Left lung (tissue), 14 donors: Measurements from ENCODE around the gene GUCY2F. TPM values are rescaled to one million over a fixed set of nuclear protein-coding genes. Genes with fewer than 3 reads are reported as not detected.

Experiments used
- ATAC-seq: fragments of 200-7000 bp; cut with Tn5 transposase; one replicate; pipeline ENCODE4 v1.9.1; 2020; ENCODE audit warnings: moderate library complexity
- DNase-seq, 4 donors: peaks; one replicate each; pipeline ENCODE4 v3.0.0-alpha.2; 2013 to 2020
- H3K27ac ChIP-seq, 2 donors: fragments of 200-600 bp; sonication (generic) in 1 of 2; one replicate each; pipeline versions ENCODE4 v1.5.0 to v1.8.0; 2020 to 2021
- H3K27me3 ChIP-seq, 2 donors: fragments of 200-600 bp; sonication (generic) in 1 of 2; one replicate each; pipeline versions ENCODE4 v1.5.0 to v1.8.0; 2020 to 2021
- H3K36me3 ChIP-seq, 2 donors: fragments of 200-600 bp; sonication (generic) in 1 of 2; one replicate each; pipeline versions ENCODE4 v1.5.0 to v1.8.0; 2020 to 2021
- H3K4me1 ChIP-seq, 2 donors: fragments of 200-600 bp; one replicate each; pipeline ENCODE4 v1.8.0; 2021
- H3K4me3 ChIP-seq, 2 donors: fragments of 200-600 bp; sonication (generic) in 1 of 2; one replicate each; pipeline versions ENCODE4 v1.5.0 to v1.8.0; 2020 to 2021; ENCODE audit warnings: mild to moderate bottlenecking in 1 of 2
- H3K9me3 ChIP-seq, 2 donors: fragments of 200-600 bp; sonication (generic) in 1 of 2; one replicate each; pipeline versions ENCODE4 v1.5.0 to v1.8.0; 2020 to 2021
- intact Hi-C, 2 donors: fragments of 100-400 bp; cut with DNase I; formaldehyde crosslinking; loops; one replicate each; pipeline versions ENCODE4 v1.11.2 to v1.14.2; 2022
- long read RNA-seq, 12 donors: library from polyadenylated mRNA in 2 of 12; unstranded in 2 of 12; transcript quantifications; one replicate each; pipeline ENCODE4 v2.0.0 and lab custom pipeline, GENCODE V29; 2019 to 2026
- polyA plus RNA-seq, 6 donors: library from polyadenylated mRNA; unstranded; fragments of 120-200 nt; gene quantifications; one replicate each; pipeline ENCODE4 v1.2.1, GENCODE V29; 2013; ENCODE audit not compliant: insufficient read length in 6 of 6
- total RNA-seq, 2 donors: library from RNA; stranded (reverse); fragmentation: NEBNext Ultra II Directional; extraction: Animal tissue kit (Norgen Biotek cat#: 25700); gene quantifications; one replicate each; pipeline ENCODE4 v1.2.1, GENCODE V29; 2021
- TF ChIP-seq, protein P1 (sequence below), 2 donors: fragments of 200-600 bp; sonication (generic) in 1 of 2; IDR thresholded peaks; one replicate each; pipeline versions ENCODE4 v1.5.0 to v1.8.0; 2021; ENCODE audit warnings: antibody characterized with exemption in 2 of 2
- donor health status: DM: no; HTN: yes; CAD: no.
- donor health status: DM: no; HTN: no; CAD: no.

Gene GUCY2F
- under 1 TPM in 1 of 2 donors, not detected in 1; 0.10 TPM for total RNA-seq
- under 1 TPM in 1 of 6 donors, not detected in 5; 0.03 TPM for polyA plus RNA-seq
- long read RNA-seq, donor 1, result 0 reads
- long read RNA-seq, donor 2, result 0 reads
- long read RNA-seq, donor 3, result 0 reads
- long read RNA-seq, donor 4, result 0 reads
- long read RNA-seq, donor 5, result 0 reads
- long read RNA-seq, donor 6, result 0 reads
- long read RNA-seq, donor 7, result 0 reads
- long read RNA-seq, donor 8, result 0 reads
- long read RNA-seq, donor 9, result 0 reads
- long read RNA-seq, donor 10, result 0 reads
- long read RNA-seq, donor 11, result 0 reads
- long read RNA-seq, donor 12, result 0 reads

DNA sequence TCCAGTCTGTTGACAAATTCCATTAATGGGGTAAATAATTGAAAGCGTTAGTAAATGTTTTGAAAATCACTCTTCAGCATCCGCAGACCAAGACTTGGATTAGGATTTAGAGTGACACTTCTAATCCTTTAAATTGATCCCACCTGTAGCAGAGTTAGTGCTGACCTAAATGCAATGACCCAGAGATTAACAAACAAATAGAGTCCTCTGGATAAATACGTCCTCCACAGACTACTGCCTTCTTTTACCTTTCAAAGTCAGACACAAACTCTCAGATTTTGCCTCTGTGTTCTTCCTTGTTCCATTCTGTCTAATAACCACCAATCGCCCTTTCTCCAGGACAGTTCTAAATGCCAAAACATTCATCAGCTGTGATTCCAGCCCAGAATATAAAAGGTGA lies at the start of gene GUCY2F:
Gene GUCY2F, minus strand, starts transcription at position 101 of the 400 bp plus-strand sequence. CDS start 6,150 bp downstream, outside the sequence.
- intact Hi-C loops, result no loop called here
- no peak for ATAC-seq
- DNase-seq, result no peak
- H3K9me3 ChIP-seq, result no peaks in the 10 kb centered on the region
- H3K27ac ChIP-seq, result no peak within 1 kb of the TSS
- H3K4me1 ChIP-seq, result no peaks in the 10 kb centered on the region
- peaks cover 0 to 11% of the 10 kb centered on the region in 2 donors for H3K27me3 ChIP-seq
- no peak within 1 kb of the TSS for H3K4me3 ChIP-seq
- TF ChIP-seq, protein P1, sequence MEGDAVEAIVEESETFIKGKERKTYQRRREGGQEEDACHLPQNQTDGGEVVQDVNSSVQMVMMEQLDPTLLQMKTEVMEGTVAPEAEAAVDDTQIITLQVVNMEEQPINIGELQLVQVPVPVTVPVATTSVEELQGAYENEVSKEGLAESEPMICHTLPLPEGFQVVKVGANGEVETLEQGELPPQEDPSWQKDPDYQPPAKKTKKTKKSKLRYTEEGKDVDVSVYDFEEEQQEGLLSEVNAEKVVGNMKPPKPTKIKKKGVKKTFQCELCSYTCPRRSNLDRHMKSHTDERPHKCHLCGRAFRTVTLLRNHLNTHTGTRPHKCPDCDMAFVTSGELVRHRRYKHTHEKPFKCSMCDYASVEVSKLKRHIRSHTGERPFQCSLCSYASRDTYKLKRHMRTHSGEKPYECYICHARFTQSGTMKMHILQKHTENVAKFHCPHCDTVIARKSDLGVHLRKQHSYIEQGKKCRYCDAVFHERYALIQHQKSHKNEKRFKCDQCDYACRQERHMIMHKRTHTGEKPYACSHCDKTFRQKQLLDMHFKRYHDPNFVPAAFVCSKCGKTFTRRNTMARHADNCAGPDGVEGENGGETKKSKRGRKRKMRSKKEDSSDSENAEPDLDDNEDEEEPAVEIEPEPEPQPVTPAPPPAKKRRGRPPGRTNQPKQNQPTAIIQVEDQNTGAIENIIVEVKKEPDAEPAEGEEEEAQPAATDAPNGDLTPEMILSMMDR (IDR thresholded peaks at IDR 0.05), result no peak
- H3K36me3 ChIP-seq, result no peaks in the 10 kb centered on the region

DNA sequence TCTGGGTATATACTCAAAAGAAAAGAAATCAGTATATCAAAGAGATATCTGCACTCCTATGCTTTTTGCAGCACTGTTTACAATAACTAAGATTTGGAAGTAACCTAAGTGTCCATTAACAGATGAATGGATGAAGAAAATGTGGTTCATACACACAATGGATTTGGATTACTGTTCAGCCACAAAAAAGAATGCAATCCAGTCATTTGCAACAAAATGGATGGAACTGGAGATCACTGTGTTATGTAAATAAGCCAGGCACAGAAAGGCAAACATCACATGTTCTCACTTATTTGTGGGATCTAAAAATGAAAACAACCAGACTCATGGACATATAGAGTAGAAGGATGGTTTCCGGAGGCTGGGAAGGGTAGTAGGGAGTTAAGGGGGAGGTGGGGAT lies 37.1 kb upstream of the GUCY2F start:
- Histone ChIP-seq H3K4me3 (no peak overlapping the region), H3K36me3 (no peaks in the 10 kb centered on the region), H3K27me3 (no peaks in the 10 kb centered on the region), H3K9me3 (no peaks in the 10 kb centered on the region), H3K27ac (no peak overlapping the region), H3K4me1 (no peaks in the 10 kb centered on the region)
- DNase-seq (no peak), ATAC-seq (no peak)
- TF ChIP-seq, protein P1 (IDR thresholded peaks at IDR 0.05), result no peak
- intact Hi-C loops, result no loop called here

- TF ChIP-seq, protein P1 (IDR thresholded peaks at IDR 0.05), result no peak
- Histone ChIP-seq H3K27me3 (peaks cover 0 to 16% of the 10 kb centered on the region in 2 donors), H3K9me3 (no peaks in the 10 kb centered on the region), H3K4me3 (no peak overlapping the region), H3K4me1 (no peaks in the 10 kb centered on the region), H3K27ac (no peak overlapping the region), H3K36me3 (no peaks in the 10 kb centered on the region)
- intact Hi-C loops, result no loop called here
- no peak for DNase-seq
- no peak for ATAC-seq
These were observed 29.2 kb upstream of the GUCY2F start for GRCh38 chrX:109511113-109511512.

GRCh38 chrX:109508915-109509314 lies 27.0 kb upstream of the GUCY2F start:
- no peak overlapping the region for H3K27ac ChIP-seq
- H3K9me3 ChIP-seq, result no peaks in the 10 kb centered on the region
- H3K4me3 ChIP-seq, result no peak overlapping the region
- peaks cover 0 to 16% of the 10 kb centered on the region in 2 donors for H3K27me3 ChIP-seq
- intact Hi-C loops, result no loop called here
- TF ChIP-seq, protein P1 (IDR thresholded peaks at IDR 0.05), result no peak
- ATAC-seq (no peak), DNase-seq (no peak)
- H3K36me3 ChIP-seq, result no peaks in the 10 kb centered on the region
- H3K4me1 ChIP-seq, result no peaks in the 10 kb centered on the region

- H3K4me3 ChIP-seq, result no peak overlapping the region
- intact Hi-C loops, result no loop called here
- no peaks in the 10 kb centered on the region for H3K4me1 ChIP-seq
- H3K9me3 ChIP-seq, result no peaks in the 10 kb centered on the region
- H3K27ac ChIP-seq, result no peak overlapping the region
- DNase-seq (no peak), ATAC-seq (no peak)
- H3K36me3 ChIP-seq, result no peaks in the 10 kb centered on the region
- H3K27me3 ChIP-seq, result peaks cover 0 to 7% of the 10 kb centered on the region in 2 donors
- TF ChIP-seq, protein P1 (IDR thresholded peaks at IDR 0.05), result no peak
These were observed 19.3 kb upstream of the GUCY2F start for GRCh38 chrX:109501176-109501575.
